Activated T-helper 1 cell treated with Interleukin-2 at 50 U/mL for 16 hours (primary cell): ENCODE measurements around the gene METRNL.

ENCODE experiments used
- DNase-seq: peaks from one replicate; pipeline ENCODE4 v3.0.0-alpha.2; 2020; ENCODE audit warnings: low read depth

Gene METRNL

DNA sequence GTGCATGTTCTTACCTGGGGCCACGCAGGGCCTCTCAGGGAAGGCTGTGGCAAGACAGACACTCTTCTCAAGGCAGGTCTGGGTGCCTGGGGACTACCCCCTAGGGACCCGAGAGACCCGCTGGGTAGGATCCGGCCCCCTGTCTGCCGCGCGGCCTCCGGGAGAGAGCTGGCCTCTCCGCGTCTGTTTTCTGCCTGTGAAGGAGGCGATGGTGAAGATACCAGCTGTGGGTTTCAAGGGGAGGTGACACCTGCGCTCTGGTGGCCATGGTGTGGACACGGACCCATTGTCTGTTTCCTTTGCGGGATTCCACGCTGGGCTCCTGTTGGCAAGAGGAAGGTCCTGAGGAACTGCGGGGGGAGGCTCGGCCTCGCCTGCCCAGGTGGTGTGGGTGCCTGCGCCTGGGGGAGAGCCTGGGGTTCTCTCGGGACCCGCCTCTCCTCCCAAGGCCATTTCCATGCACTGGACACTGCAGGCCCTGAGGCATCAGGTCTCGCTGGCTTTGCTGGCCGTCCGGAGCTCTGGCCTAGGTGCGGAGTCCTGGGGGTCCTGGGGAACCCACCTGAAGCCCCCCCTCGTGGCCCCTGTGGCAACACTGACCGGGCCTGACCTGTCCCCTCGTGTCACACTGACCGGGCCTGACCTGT lies 12.2 kb upstream of the METRNL start:
- DNase-seq = no peak

GRCh38 chr17:83067718-83068261 lies 11.6 kb upstream of the METRNL start:
- no peak for DNase-seq

DNA sequence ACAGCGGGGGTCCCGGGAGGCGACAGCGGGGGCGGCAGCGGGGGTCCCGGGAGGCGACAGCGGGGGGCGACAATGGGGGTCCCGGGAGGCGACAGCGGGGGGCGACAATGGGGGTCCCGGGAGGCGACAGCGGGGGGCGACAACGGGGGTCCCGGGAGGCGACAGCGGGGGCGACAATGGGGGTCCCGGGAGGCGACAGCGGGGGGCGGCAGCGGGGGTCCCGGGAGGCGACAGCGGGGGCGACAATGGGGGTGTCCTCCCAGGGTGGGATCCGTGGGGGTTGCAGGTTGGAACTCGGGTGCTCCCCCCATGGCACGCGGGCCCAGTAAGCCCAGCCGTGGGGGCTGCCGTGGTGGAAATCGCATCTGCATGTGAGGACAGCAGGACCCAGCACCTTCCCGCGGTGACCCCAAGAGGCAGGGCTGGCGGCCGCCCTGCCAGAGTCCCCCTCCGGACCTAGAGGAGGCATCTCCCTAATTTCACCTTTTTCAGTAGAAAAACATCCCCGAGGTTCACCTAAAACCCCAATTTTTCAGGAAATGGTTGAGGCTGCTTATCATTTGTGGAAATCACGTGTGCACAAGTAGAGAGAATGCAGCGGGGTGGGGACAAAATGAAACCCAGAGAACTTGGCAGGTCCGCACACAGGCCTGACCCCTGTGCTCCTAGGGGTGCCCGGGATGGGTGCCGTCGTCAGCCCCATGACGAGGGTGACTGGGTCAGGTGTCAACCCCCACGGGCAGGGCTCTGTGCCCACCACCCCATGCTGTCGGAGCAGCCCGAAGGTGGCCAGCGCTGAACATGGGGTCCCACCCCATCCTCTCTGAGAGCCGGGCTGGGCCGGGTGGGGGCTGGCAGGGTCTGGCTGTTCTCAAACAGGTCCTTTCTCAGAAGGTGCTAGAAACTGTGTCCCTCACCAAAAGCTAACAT lies 10.5 kb upstream of the METRNL start:
- DNase-seq = no peak

DNA sequence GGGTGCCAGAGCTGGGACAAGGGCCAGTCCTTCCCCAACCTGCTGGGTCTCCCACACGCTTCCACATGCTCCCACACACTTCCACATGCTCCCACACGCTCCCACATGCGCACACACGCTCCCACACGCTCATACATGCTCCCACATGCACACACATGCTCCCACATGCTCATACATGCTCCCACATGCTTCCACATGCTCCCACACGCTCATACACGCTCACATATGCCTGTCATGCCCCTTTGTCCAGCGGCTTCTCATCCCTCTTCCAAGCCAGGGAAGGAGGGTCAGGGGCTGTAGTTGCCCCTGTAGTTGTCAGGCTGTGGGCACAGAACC lies 9.9 kb upstream of the METRNL start:
- no peak for DNase-seq

GRCh38 chr17:83069931-83070742 lies 9.3 kb upstream of the METRNL start:
- no peak for DNase-seq

- DNase-seq = no peak
These were observed 8.5 kb upstream of the METRNL start for GRCh38 chr17:83070800-83071341.

- no peak for DNase-seq
These were observed 8.0 kb upstream of the METRNL start for GRCh38 chr17:83071365-83071764.

- DNase-seq = no peak
These were observed 7.3 kb upstream of the METRNL start for GRCh38 chr17:83071966-83072562.

GRCh38 chr17:83072600-83073358 lies 6.6 kb upstream of the METRNL start:
- DNase-seq = no peak

- no peak for DNase-seq
These were observed 5.9 kb upstream of the METRNL start for GRCh38 chr17:83073389-83074063.

GRCh38 chr17:83074486-83075223 lies 4.8 kb upstream of the METRNL start:
- DNase-seq = no peak

GRCh38 chr17:83075270-83075880 lies 4.0 kb upstream of the METRNL start:
- no peak for DNase-seq

- no peak for DNase-seq
These were observed 2.5 kb upstream of the METRNL start for GRCh38 chr17:83076938-83077337.

DNA sequence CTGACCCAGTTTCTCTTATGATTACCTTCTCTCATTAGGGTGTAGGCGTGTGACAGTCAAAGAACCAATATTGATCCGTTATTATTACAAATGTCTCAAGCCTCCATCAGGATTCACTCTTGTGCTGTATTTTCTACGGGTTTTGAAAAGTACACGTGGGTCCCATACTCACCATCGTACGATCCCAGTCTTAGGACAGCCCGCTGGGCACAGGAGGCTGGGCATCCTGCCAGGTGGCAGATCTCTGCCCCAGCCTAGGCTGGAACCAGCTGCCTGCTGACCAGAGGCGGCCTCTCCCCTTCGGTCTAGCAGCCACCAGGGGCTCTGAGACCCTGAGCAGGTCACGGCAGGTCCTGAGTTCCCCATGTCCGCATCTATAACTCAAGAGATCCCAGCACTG lies 2.0 kb upstream of the METRNL start:
- no peak for DNase-seq

- no peak for DNase-seq
These were observed 1.5 kb upstream of the METRNL start for GRCh38 chr17:83077939-83078338.

- DNase-seq = no peak
These were observed 744 bp upstream of the METRNL start for GRCh38 chr17:83078378-83079351.

DNA sequence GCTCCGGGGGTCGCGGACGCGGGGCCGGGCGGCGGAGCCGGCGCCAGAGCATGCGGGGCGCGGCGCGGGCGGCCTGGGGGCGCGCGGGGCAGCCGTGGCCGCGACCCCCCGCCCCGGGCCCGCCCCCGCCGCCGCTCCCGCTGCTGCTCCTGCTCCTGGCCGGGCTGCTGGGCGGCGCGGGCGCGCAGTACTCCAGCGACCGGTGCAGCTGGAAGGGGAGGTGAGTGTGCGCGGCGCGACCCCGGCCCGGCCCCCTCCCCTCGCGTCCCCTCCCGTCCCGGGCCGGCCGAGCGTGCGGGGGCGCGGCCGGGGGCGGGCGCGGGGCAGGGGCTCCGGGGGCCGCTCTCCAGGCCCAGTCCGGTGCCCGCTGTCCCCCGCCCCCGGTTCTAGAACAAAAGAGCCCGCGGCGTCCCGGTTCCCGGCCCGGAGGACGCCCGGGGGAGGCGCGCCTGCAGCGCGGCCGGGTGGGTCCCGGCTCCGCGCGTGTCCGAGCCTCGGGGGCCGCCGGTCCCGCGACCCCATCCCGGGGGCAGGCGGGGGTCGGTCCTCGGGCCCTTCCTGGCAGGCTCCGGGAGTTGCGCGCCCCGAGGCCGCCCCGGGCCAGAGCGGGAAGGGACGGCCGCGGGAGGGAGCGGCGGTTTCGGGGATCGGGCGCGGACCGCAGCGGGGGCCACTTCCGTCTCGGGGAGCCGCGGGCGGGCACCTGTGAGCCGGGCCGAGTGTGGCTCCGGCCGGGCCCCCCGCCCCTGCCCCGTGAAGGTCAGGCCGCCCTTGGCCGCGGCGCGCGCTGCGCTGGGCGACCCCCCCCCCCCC lies 563 bp downstream of the METRNL start:
- DNase-seq = no peak
